ENCODE results near the gene GRPEL2.

GRCh38 chr5:149360272-149360671 lies 15.0 kb downstream of the GRPEL2 start:
- TF ChIP-seq CTCF (IDR thresholded peaks at IDR 0.05; ENCODE audit: borderline replicate concordance, extremely low read depth, low read length, poor library complexity, severe bottlenecking) (no peak), EZH2 (IDR thresholded peaks at IDR 0.05; ENCODE audit: borderline replicate concordance, low read depth, low read length, severe bottlenecking) (no peak)

All from DND-41 (cell line).